HG03460 (cell line): Measurements from ENCODE around the gene SLC29A3.

Source experiments
- ATAC-seq: cut with Tn5 transposase; IDR thresholded peaks from one replicate; pipeline ENCODE4 v1.9.1; 2021; ENCODE audit not compliant: unreplicated experiment

SLC29A3 gene

GRCh38 chr10:71390461-71390835 is 71.4 kb downstream of the SLC29A3 start:
- ATAC-seq = no peak

- no peak for ATAC-seq
Measured at GRCh38 chr10:71390921-71391690, 72.0 kb downstream of the SLC29A3 start.

DNA sequence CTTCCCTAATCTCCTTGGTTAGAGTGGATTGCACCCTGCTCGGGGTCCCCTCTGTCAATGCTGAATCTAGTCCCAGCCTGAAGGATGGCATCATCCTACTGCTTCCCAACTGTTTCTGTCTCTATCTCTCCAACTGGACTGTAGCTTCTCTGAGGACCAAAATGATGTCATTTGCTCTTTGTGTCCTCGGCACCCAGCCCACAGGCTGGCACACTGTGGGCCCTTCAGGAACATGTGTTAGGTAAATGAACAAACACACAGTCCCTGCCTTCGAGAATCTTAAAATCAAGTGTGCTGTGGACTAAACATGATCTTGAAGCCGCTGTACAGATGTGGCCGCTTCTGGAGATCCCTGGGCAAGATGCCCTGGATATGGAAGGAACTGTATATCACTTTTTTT is 72.6 kb downstream of the SLC29A3 start:
- no peak for ATAC-seq

GRCh38 chr10:71392292-71392691 is 73.2 kb downstream of the SLC29A3 start:
- ATAC-seq = no peak

DNA sequence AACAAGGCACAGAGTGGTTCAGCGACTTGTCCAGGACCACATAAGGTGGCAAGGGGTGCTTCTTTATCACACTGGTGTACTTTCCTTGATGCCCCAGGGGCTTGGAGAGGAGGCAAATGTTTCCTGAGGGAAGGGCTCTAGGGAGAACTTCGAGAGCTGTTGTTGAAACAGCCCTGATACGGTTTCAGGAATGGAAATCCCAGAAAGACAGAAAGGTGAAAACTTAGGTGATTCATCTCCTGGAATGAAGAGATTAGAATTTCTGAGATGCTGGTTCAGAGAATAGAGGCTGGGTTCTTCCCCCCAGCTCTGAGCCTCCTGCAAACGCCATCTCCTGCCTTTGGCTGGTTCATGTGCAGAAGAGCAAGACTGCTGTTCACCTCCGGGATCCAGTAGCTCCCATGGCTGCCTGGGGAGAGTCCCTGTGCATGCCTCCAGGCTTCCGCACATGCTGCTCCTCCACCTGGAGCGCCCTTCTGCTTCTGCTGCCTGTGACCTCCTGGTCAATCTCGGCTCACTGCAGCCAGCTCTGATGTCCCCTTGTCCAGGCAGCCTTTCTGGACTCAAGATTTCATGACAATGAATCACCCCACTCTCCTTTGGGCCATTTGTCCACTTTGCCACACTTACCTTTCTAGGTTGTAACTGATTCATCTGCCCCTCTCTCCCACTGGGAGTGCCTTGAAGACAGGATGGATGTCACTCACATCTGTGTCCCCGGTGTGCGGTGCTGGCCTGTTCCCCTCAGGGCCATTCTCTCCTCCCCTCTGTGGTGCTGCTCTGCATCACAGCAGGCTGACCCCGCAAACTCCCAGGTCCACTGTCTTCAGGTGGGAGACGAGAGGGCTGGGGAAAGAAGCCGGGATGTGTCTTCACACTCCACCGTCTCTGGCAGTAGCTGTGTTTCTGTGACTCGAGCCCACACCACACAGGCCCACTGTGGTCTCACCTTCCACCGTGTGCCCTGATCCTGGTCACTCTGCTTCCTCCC is 74.0 kb downstream of the SLC29A3 start:
- ATAC-seq = no peak

GRCh38 chr10:71393841-71394475 is 74.9 kb downstream of the SLC29A3 start:
- ATAC-seq = no peak

DNA sequence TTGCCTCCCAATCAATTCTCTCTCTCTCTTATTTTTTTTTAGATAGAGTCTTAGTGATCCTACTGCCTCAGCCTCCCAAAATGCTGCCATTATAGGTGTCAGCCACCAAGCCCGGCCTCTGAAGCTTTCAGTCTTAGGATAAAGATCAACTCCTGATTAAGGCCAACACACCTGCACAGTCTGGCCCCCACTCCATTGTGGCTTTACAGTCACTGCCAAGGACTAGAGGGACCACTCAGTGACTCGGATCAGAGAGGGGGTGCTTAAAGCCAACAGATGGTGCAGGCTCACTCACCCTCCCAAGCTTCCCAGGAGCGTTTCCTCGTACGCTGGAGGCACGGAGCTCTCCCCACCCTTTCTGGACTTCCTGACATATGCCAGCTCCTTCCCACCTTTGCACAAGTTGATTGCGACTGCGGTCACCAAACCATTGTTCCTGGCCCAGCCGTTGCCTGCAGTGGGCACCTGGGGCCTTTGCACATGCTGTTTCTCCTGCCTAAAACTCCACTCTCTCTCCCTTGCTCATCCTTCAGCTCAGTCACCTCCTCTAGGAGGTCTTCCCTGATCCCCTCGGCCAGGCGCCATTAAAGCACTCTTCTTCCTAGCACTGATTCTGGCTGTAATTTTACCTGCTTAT is 76.0 kb downstream of the SLC29A3 start:
- ATAC-seq = no peak

GRCh38 chr10:71395621-71396020 is 76.6 kb downstream of the SLC29A3 start:
- no peak for ATAC-seq

DNA sequence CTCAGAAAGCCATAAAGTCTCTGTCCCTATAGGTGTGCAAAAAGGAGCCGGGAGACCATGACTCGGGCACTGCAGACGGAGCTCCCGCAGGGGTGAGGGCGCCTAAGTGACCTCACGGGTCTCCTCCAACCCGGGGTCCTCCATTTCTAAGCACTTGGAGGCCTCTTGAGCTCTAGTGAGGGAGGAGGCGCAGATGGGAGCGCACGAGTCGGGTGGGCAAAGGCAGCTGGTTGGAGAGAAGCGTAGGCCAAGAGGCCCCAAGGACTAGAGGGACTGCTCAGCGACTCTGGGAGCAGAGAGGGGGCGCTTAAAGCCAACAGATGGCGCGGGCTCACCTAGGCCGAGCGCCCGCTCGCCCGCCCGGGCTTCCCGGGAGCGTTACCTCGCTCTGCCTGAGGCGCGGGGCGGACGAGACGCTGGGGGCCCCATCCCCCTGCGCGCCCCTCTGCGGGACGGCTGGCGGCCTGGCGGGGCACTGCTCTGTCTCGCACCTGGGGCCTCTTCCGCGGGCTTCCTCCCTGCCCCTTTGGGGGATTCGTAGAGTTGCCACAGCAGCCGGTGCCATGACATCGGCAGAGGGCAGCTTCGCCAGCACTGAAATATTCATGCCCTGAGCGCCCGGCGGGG is 77.1 kb downstream of the SLC29A3 start:
- ATAC-seq = no peak

DNA sequence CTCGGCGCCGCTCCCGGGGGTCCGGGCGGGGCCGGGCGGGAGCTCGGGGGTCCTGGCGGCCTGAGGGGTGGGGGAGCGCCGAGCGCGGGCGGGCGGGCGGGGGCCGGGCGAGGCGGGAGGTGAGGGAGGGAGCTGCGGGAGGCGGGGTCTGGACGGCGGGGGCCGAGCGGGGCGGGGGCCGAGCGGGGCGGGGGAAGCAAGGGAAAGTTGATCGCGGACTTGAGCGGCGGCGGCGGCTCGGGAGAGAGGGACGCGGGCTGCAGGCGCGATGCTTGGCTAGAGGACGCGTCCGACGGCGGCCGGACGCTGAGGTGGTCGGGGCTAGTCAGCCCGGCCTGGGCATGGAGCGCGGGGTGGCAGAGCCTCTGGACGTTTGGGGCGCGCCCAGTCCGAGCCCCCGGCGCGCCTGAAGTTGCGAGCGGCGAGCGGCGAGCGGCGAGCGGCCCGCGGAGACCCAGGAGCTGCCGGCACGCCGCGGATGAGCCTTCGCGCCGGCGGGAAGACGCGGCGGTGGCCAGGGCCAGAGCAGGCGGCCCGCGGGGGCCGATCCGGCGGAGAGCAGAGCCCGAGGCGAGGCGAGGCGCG is 77.7 kb downstream of the SLC29A3 start, which contains the start of gene CDH23:
CDH23 (plus strand) TSS at position 210 of the 585 bp plus-strand sequence. CDS start 42,912 bp downstream, outside the sequence.
- no peak for ATAC-seq

DNA sequence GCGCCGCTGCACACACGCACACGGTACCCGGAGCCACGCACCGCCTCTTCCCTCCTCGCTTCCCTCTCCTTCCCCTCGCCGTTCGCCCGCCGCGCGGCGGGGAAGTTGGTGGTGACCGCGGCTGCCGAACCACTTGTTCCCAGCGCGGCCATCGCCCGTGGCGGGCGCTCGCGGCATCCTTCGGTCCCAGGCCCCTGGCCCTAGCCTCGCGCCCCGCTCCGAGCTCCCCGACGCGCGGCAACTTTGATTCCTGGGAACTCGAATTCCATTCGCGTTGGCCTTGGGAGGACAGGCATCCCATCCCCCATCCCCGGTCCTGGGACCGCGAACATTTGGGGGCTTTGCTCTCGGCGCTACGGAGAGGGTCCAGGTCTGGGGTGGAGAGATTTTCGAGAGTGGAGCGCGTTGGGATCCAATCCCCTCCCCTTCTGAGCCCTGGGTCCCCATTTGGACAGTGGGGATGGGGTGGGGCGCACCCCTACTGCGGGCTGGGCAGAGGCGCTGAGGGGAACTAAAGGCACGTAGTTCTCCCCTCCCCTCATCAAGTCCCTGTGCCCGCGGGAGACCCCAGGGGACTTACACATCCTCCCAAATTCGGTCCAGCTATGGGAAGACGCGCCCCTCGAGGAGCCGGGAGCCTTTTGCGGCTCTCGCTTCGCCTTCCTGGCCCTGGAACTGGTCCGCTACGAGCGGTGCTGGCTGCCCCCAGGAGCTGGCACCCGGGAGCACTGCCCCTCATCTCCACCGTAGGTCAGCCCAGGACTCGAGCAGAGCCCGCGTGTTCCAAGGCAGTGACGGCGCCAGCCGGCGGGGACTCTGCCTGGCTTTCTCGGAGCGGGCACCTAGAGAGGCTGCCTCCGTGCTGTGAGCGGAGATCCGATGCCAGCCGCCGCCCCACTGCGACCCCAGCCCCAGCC is 78.5 kb downstream of the SLC29A3 start:
- no peak for ATAC-seq

- ATAC-seq = no peak
Measured at GRCh38 chr10:71398976-71399375, 79.9 kb downstream of the SLC29A3 start.

DNA sequence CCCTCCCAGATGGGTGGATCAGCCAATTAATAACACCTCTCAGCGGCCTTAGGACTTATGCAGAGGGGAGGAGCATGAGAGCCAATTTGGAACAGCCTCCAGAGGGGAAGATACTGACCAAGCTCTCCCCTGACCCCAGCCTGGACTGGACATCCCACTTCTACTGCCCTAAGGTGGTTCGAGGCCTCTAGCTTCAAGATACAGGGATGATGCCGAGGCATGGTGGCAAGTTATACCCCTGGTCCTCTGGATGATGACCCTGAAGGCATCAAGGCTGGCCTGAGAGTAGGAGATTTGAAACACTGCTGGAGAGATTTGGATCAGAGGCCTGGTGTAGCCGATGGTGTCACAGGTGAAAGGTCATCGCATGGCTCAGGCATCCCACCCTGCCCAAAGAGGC is 80.9 kb downstream of the SLC29A3 start:
- no peak for ATAC-seq

DNA sequence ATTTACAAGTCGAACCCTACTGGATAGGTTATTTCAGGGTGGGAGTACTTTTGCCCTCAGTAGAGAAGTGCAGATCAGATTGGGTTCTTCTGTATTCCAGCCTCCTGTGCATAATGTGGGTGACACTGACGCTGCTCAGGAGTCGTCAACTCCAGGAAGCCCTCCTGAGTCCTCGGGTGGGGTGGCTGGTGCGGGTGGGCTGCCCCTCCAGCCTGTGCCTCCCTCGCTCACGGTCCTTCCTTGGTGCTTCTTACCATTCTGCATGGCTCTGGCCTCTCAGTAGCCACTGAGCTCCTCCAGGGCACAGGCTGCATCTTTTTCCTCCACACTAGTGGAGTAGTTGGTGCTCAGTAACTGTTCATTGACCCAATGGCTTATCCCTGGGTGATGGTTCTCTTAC is 82.0 kb downstream of the SLC29A3 start:
- ATAC-seq = no peak

- no peak for ATAC-seq
Measured at GRCh38 chr10:71402005-71402404, 82.9 kb downstream of the SLC29A3 start.

GRCh38 chr10:71404503-71405295 is 85.6 kb downstream of the SLC29A3 start:
- no peak for ATAC-seq

DNA sequence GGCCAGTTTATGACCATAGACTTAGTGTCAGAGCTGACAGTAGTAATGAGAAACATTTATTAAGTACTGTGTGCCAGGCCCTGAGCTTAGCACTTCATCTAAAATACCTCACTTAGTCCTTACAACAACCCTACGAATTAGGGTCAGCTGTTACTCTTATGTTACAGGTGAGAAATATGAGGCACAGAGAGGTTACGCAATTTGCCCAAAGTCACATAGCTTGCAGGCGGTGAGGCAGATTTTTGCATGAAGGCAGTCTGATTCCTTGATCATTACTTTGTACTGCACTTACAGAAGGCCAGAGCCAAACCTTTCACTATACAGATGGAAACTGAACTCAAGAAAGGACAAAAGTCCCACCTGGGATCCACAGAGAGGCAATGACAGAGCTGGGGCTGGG is 87.8 kb downstream of the SLC29A3 start:
- ATAC-seq = no peak
